ENCODE results near the gene LCE1F.

The LCE1F gene

DNA sequence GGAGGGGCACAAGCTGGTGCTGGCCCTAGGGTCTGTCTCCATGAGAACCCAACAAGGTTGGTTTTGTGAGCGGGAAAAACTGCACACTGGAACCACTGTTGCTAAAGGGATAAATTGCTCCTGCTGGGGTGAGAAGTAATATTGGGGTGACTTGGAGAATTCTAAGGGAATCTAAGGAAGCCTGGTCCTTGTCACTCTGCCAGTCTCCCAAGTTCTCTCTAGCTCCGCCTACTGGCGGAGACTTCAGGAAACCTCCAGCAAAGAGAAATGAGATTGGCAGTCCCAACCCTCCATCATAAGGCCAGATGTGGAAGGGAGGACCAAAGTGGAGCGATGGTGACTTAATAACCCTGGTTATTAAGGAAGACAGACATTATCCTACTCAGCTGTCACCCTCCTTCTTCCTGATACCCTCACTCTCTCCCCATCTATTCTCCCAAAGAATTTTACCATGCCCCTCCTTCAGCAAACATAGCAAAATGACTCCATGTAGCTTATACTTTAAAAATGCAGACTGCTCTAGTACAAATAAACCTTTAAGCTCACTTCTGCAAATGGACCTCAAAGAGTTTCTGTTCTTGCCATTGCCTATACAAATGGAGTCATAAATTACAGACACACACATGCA lies 2.7 kb downstream of the LCE1F start:
- no peak for DNase-seq

DNA sequence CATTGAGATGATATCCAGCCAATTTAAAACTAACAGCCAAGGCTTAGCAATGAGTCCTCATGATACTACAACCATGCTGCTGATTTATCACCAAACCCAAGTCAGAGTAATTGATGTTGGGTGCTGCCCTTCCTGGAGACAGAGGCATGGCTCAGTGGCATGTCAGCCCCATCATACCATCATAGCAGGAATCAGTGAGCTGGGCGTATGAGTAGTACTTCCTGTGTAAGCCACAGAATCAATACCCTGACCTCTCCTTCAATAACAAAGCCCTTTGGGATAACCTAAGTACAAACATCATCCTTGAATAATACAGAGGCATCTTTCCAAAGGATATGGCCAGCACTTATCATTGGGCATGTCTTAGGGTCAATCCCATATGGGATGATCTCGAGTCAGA lies 8.2 kb downstream of the LCE1F start:
- DNase-seq, result no peak

DNA sequence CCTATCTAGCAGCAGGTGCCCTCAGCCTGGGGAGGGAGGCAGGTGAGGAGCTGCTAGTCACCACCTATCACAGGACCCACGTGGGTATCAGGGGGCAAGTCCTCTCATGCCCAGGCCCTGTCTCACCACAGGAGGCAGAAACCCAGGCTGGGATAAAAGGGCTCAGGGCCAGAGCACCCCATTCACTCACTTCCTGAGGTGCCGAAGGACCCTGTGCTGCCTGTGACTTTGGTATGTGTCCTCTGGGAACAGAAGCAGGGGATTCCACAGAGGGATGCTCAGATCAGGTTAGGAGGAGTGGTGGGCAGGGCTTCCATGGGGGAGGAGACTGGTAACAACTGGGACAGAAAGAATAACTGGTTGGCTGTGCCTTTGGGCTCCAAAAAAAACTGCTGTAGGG lies 11.1 kb downstream of the LCE1F start, which contains the start of gene LCE1E:
TSS of gene LCE1E (plus strand) at position 181 of the 400 bp plus-strand sequence. CDS start 1,043 bp downstream, outside the sequence.
- DNase-seq, result no peak

DNA sequence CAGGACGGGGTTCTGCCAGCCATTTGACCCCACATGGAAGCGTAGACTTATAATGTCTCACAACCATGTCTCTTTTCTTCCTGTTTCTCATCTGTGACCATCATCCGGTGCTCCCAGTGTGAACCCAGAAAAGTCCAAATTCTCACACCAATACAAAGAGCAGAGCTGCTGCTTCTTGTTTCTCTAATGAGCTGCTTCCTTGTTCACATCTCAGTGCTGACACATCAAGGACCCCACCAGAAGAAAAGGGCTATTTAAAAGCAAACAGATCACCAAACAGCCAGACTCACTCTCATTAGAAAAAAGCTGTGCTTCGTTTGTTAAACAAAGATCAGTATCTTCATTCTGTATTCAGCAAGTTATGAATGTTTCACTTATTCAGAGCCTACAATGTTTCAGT lies 20.7 kb downstream of the LCE1F start:
- DNase-seq, result no peak

DNA sequence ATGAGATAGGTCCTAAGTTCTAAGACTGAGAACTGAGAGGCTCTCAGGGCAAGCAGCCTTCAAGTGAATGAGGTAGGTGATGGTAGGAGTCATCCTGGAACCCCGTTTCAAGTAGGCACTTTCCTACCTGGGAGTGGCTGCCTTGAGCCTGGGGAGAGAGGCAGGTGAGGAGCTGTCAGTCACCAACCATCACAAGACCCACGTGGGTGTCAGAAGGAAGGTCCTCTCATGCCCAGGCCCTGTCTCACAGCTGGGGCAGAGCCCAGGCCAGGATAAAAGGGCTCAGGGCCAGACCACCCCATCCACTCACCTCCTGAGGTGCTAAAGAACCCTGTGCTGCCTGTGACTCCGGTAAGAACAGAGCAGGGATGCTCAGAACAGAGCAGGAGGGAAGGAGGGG lies 21.5 kb downstream of the LCE1F start, which contains the start of gene LCE1D:
TSS of gene LCE1D (plus strand) at position 301 of the 400 bp plus-strand sequence. CDS start 1,074 bp downstream, outside the sequence.
- no peak for DNase-seq

DNA sequence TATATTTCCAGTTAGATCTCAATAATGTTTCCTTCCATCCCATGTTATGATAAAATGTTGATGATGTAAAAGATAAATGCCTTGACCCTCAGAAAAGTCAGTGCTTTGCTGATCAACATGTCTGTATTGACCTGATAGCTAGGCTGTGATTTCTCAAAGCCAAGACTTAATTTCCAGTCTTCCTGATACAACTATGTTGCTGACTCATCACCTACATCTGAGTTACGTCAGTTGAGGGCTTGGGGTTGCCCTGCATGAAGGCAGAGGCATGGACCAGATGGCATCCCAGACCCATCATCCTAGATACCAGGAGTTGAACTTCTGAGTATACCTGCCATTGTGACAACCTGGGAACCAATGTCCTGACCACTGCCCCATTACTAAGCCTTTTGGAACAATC lies 26.4 kb downstream of the LCE1F start:
- DNase-seq, result no peak

DNA sequence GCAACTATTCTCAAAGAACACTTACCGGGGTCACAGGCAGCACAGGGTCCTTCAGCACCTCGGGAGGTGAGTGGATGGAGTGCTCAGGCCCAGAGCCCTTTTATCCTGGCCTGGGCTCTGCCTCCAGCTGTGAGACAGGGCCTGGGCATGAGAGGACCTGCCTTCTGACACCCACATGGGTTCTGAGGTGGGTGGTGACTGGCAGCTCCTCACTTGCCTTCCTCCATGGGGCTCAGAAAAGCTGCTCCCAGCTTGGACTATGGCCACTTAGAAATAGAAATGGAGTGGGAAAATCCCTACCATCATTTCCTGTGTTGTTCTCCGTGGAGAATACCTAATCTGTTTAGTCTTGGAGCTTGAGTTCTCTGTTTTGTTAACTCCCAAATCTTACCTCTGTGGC lies 31.6 kb downstream of the LCE1F start, which contains the start of gene LCE1C:
TSS of gene LCE1C (minus strand) at position 76 of the 400 bp plus-strand sequence. CDS start 1,173 bp downstream, outside the sequence.
- no peak for DNase-seq

DNA sequence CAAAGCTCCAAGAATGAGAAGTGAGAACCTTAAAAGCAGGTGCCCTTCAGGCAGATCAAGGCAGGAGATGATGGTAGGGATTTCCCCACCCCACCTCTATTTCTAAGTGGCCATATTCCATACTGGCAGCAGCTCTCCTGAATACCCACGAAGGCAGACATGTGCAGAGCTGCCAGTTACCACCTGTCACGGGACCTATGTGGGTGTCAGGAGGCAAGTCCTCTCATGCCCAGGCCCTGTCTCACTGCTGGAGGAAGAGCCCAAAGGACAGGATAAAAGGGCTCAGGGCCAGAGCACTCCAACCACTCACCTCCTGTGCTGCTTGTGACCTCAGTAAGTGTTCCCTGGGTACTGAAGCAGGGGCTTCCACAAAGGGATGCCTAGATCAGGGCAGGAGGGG lies 36.1 kb downstream of the LCE1F start:
- no peak for DNase-seq

DNA sequence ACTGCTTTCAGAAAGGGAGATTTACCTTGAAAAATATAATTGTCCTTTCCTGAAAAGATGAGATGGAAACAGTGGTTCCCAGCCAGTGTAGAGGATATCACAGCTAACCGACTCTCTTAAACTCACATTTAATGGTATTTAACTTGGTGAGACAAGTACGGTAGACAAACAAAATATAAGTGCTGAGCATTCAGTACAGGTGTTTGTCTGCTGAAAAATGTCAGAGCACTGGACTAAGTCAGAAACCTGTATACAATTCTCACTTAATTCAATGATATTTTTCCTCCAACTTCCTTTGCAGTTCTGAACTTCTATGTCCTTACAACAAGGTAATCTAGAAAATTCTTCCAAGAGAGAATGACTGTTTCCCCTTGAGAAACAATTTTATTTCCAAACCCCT lies 36.7 kb downstream of the LCE1F start, which contains the start of gene LCE1B:
TSS of gene LCE1B (plus strand) at position 301 of the 400 bp plus-strand sequence. CDS start 476 bp downstream, outside the sequence.
- DNase-seq, result no peak

DNA sequence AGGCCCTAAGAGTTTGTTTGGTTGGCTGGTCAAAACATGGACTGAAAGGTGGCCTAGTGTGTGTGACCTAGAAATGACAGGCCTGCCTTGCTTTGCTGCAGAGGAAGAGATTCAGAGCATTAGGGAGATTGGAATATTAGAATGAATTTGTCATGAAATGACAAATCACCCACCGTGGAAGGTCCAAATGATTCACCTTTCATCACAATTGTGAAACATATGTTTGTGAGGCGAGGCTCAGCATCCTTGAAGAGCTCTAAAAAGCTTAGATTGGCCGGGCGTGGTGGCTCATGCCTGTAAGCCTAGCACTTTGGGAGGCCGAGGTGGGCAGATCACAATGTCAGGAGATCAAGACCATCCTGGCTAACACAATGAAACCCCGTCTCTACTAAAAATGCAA lies 42.4 kb downstream of the LCE1F start:
- DNase-seq, result no peak

DNA sequence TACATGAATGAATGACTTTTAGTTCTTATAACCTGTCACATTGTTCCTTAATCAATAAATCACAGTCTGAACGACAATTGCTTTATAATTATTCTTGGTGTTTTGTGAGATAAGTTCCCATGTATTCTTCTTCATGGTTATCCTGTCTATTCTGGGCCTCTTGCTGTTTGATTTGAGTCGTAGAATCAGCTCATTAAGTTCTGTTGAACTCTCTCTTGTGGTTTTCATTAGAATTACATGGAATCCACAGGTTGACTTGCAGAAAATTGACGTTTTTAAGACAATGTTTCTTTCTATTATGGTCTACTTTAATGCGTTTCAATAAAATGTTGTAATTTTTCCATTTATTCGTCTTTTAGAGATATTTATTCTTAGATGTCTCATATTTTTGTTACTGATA lies 48.4 kb downstream of the LCE1F start:
- no peak for DNase-seq

DNA sequence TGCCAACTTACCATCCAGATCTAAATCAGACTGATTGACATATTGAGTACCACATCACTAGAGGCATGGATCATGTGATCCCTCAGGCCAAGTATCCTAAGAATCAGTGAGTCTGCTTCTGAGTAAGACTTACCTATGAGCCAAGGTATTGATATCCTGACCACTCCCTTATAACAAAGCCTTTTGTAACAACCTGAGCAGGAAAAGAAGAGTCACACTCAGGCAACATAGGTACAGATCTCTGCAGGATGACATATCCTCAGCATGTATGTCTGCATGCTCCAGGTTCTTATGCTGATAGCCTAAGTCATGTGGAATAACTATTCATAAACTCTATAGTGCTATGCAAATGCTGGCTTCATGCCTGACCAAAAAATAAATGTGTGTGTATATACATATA lies 50.0 kb downstream of the LCE1F start:
- no peak for DNase-seq

All from Kasumi-1 (cell line).